ENCODE measurements around the gene TFPI. TPM values are rescaled to one million over a fixed set of nuclear protein-coding genes. Genes with fewer than 3 reads are reported as not detected.

The TFPI gene
- total RNA-seq = 19.0 TPM
- long read RNA-seq, transcript TFPI-201 (8 exons, 3,885 nt) = major isoform, 11 of 18 reads
- long read RNA-seq, partial matches to known transcripts = 1 of 18 reads
- long read RNA-seq, other reads (novel, unspliced or antisense) = 4 of 18 reads

DNA sequence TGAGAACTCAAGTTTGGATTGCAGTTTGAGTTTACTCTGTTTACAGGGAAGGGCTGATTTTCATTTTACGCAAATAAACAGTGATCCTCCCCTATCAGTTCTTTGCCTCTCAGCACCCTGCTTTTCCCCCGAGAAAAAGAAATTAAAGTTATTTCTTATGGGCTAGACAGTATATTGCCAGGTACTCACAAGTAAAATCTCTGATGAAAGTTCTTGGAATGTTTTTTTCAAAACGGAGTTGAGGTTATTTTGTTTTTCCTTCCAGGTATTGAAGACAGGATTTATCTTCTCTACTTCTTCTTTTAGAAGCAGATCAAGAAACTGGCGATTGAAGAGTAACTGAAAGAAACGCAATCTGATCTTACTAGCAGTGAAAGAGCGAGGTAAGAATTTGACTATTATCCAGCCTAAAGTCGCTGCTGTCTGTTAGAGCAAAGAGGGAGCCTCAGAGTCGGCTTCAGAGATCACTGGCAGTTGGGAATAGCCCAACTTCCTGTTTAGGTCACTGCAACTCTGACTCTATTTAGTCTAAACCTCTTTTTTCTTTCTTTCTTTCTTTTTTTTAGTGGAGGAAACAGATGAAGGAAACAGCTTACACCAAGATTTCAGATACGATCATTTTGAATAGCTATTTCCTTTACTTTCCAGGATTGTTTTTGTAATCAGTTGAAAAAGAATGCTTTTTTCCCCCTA, at the start of gene TFPI:
TFPI (minus strand) TSS at position 425 of the 693 bp plus-strand sequence. CDS start 50,667 bp downstream, outside the sequence.
- no peaks in the 10 kb centered on the region for H3K36me3 ChIP-seq
- H3K27ac ChIP-seq (replicated peaks) = peak within 1 kb of the TSS; percentile 80
- intact Hi-C loops (cut with micrococcal nuclease) = no loop called here
- TF ChIP-seq, protein P1, sequence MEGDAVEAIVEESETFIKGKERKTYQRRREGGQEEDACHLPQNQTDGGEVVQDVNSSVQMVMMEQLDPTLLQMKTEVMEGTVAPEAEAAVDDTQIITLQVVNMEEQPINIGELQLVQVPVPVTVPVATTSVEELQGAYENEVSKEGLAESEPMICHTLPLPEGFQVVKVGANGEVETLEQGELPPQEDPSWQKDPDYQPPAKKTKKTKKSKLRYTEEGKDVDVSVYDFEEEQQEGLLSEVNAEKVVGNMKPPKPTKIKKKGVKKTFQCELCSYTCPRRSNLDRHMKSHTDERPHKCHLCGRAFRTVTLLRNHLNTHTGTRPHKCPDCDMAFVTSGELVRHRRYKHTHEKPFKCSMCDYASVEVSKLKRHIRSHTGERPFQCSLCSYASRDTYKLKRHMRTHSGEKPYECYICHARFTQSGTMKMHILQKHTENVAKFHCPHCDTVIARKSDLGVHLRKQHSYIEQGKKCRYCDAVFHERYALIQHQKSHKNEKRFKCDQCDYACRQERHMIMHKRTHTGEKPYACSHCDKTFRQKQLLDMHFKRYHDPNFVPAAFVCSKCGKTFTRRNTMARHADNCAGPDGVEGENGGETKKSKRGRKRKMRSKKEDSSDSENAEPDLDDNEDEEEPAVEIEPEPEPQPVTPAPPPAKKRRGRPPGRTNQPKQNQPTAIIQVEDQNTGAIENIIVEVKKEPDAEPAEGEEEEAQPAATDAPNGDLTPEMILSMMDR (IDR thresholded peaks at IDR 0.05; ENCODE audit: borderline replicate concordance) = no peak
- DNase-seq = no peak
- no peaks in the 10 kb centered on the region for H3K27me3 ChIP-seq (ENCODE audit: low read depth)
- no peaks in the 10 kb centered on the region for H3K9me3 ChIP-seq (replicated peaks)
- peaks cover 19% of the 10 kb centered on the region for H3K4me1 ChIP-seq
- peak within 1 kb of the TSS; percentile 66 for H3K4me3 ChIP-seq

DNA sequence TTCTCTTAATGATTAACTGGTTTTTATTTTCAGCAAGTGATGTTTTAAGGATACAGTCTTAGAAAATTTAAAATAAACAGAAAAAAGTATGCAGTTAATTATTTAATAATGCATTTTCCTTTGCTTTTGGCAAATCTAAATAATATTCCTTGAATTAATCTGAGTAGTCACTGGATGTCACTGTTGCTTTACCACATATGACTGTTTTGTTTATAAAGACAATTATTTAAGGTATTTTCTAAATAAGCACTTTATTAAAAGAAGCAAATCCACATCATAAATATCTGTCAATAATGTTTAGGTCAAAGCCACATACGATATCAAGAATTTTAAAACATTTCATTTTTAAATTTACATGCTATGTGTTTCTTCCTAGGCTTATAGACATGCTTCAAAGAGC, 40.6 kb upstream of the TFPI start:
- intact Hi-C loops (cut with micrococcal nuclease) = no loop called here
- TF ChIP-seq, protein P1 (IDR thresholded peaks at IDR 0.05; ENCODE audit: borderline replicate concordance) = no peak
- H3K4me3 ChIP-seq = no peak overlapping the region

DNA sequence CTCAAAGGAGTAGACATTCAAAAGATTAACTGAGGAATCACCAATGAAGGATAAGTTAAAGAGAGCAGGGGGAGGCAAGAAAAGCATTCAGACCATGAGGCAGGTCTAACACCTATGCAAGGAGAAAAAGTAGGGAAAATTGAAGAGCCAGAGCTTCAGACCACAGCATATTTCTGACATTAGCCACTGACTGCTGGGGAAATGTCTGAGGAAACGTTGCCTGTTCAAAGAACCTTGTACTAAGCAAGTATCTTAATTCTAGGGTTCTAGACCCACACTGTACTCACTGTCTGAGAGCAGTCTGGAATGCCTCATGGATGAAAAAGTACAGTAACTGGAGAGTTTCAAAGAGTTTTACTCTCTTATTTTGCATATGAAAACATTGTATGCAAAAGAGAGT, 39.5 kb upstream of the TFPI start:
- no peaks in the 10 kb centered on the region for H3K4me1 ChIP-seq
- H3K36me3 ChIP-seq = no peaks in the 10 kb centered on the region
- TF ChIP-seq, protein P1 (IDR thresholded peaks at IDR 0.05; ENCODE audit: borderline replicate concordance) = no peak
- DNase-seq = no peak
- H3K9me3 ChIP-seq (replicated peaks) = no peaks in the 10 kb centered on the region
- intact Hi-C loops (cut with micrococcal nuclease) = no loop called here
- H3K27me3 ChIP-seq (ENCODE audit: low read depth) = no peaks in the 10 kb centered on the region
- H3K27ac ChIP-seq (replicated peaks) = no peak overlapping the region
- H3K4me3 ChIP-seq = no peak overlapping the region

More for the DNA sequence above, 40.6 kb upstream of the TFPI start:
- Histone ChIP-seq H3K9me3 (replicated peaks) (no peaks in the 10 kb centered on the region), H3K27ac (replicated peaks) (no peak overlapping the region), H3K27me3 (ENCODE audit: low read depth) (no peaks in the 10 kb centered on the region), H3K4me1 (no peaks in the 10 kb centered on the region), H3K36me3 (no peaks in the 10 kb centered on the region)
- DNase-seq = no peak

DNA sequence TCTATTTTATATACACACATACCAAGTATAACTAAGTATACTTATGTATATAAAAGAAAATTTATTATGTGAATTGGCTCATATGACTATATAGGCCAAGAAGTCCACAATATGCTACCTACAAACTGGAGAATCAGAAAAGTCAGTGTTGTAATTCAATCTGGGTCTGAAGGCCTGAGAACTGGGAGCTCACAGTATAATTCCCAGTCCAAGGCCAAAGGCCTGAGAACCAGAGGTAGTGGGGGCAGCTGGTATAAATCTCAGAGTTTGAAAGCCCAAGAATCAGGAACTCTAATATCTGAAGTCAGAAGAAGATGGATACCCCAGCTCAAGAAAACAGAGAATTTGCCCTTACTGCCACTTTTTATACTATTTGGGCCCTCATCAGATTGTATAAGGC, 38.9 kb upstream of the TFPI start:
- DNase-seq = no peak
- Histone ChIP-seq H3K4me3 (no peak overlapping the region), H3K27me3 (ENCODE audit: low read depth) (no peaks in the 10 kb centered on the region), H3K27ac (replicated peaks) (no peak overlapping the region), H3K36me3 (no peaks in the 10 kb centered on the region), H3K4me1 (no peaks in the 10 kb centered on the region), H3K9me3 (replicated peaks) (no peaks in the 10 kb centered on the region)
- intact Hi-C loops (cut with micrococcal nuclease) = no loop called here
- TF ChIP-seq, protein P1 (IDR thresholded peaks at IDR 0.05; ENCODE audit: borderline replicate concordance) = no peak

DNA sequence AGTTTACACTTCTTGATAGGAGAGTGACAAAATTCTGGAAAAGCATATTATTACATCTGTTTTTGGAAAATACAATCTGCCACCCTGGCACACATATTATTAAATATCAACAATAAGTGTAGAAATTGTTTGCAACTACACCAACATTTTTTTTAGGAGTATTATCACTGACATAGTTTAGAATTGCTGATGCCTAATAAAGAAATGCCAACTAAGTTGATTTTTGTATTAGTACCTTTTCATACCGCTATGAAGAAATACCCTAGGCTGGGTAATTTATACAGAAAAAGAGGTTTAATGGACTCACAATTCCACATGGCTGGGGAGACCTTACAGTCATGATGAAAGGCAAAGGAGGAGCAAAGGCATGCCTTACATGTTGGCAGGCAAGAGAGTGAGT, 35.9 kb upstream of the TFPI start:
- no peaks in the 10 kb centered on the region for H3K27me3 ChIP-seq (ENCODE audit: low read depth)
- H3K4me3 ChIP-seq = no peak overlapping the region
- TF ChIP-seq, protein P1 (IDR thresholded peaks at IDR 0.05; ENCODE audit: borderline replicate concordance) = no peak
- intact Hi-C loops (cut with micrococcal nuclease) = no loop called here
- H3K9me3 ChIP-seq (replicated peaks) = no peaks in the 10 kb centered on the region
- H3K4me1 ChIP-seq = no peaks in the 10 kb centered on the region
- no peak for DNase-seq
- no peak overlapping the region for H3K27ac ChIP-seq (replicated peaks)
- H3K36me3 ChIP-seq = no peaks in the 10 kb centered on the region

Measured in left ventricle myocardium inferior (tissue), 1 donor.